HG02943 (cell line): ENCODE results near the gene HIPK2.
"Not testable (repeated sequence)": the region's sequence is repeated elsewhere in the genome, so short reads cannot be mapped to it uniquely, and the experiment has no call there.

Experiments used
- ATAC-seq: cut with Tn5 transposase; IDR thresholded peaks from one replicate; pipeline ENCODE4 v1.9.1; 2021; ENCODE audit warnings: mild to moderate bottlenecking, low read depth, moderate library complexity; ENCODE audit not compliant: unreplicated experiment

HIPK2 gene

GRCh38 chr7:139560199-139560598 is 217.6 kb downstream of the HIPK2 start:
- ATAC-seq: no peak

- no peak for ATAC-seq
Observed at GRCh38 chr7:139559364-139560105, 218.3 kb downstream of the HIPK2 start.

GRCh38 chr7:139557857-139558581 is 219.8 kb downstream of the HIPK2 start:
- ATAC-seq: no peak

GRCh38 chr7:139553991-139554700 is 223.7 kb downstream of the HIPK2 start:
- not testable (repeated sequence) for ATAC-seq

- no peak for ATAC-seq
Observed at GRCh38 chr7:139548302-139549028, 229.3 kb downstream of the HIPK2 start.

GRCh38 chr7:139544645-139545044 is 233.2 kb downstream of the HIPK2 start:
- ATAC-seq: no peak

- no peak for ATAC-seq
Observed at GRCh38 chr7:139543801-139544603, 233.8 kb downstream of the HIPK2 start.

GRCh38 chr7:139542308-139543151 is 235.3 kb downstream of the HIPK2 start:
- ATAC-seq: no peak

- ATAC-seq: no peak
Observed at GRCh38 chr7:139541600-139542307, 236.0 kb downstream of the HIPK2 start.

- no peak for ATAC-seq
Observed at GRCh38 chr7:139540203-139540602, 237.6 kb downstream of the HIPK2 start.

GRCh38 chr7:139538881-139539635 is 238.7 kb downstream of the HIPK2 start:
- no peak for ATAC-seq

GRCh38 chr7:139536152-139536551 is 241.6 kb downstream of the HIPK2 start:
- no peak for ATAC-seq

GRCh38 chr7:139534966-139535651 is 242.7 kb downstream of the HIPK2 start:
- no peak for ATAC-seq

GRCh38 chr7:139534096-139534495 is 243.7 kb downstream of the HIPK2 start:
- ATAC-seq: no peak

GRCh38 chr7:139532636-139533155 is 245.1 kb downstream of the HIPK2 start:
- no peak for ATAC-seq

- ATAC-seq: no peak
Observed at GRCh38 chr7:139531094-139531493, 246.7 kb downstream of the HIPK2 start.
